Muscle layer of duodenum (tissue), 2 donors: Measurements from ENCODE around the gene DUSP12.
A peak's percentile ranks its signal among the peaks of the same experiment; 100 is the strongest.
"Not testable (repeated sequence)": the region's sequence is repeated elsewhere in the genome, so short reads cannot be mapped to it uniquely, and the experiment has no call there.

Source experiments
- H3K27ac ChIP-seq: one replicate; pipeline ENCODE4 v1.7.0; 2013; ENCODE audit warnings: mild to moderate bottlenecking, low read length
- H3K27me3 ChIP-seq: one replicate; pipeline ENCODE4 v1.7.0; 2013; ENCODE audit warnings: low read depth, mild to moderate bottlenecking, control low read depth, low read length
- H3K36me3 ChIP-seq, 2 donors: one replicate each; pipeline ENCODE4 v1.7.0; 2013; ENCODE audit warnings: low read length in 2 of 2, control low read depth in 1 of 2, mild to moderate bottlenecking in 1 of 2; ENCODE audit not compliant: insufficient read depth in 2 of 2, control insufficient read depth in 1 of 2
- H3K4me1 ChIP-seq, 2 donors: one replicate each; pipeline ENCODE4 v1.7.0; 2013; ENCODE audit warnings: low read length in 2 of 2, mild to moderate bottlenecking in 2 of 2, control low read depth in 1 of 2, moderate library complexity in 1 of 2; ENCODE audit not compliant: insufficient read depth in 2 of 2, control insufficient read depth in 1 of 2
- H3K4me3 ChIP-seq, 2 donors: one replicate each; pipeline ENCODE4 v1.7.0; 2013; ENCODE audit warnings: low read length in 2 of 2, low read depth in 1 of 2, mild to moderate bottlenecking in 1 of 2
- H3K9me3 ChIP-seq, 2 donors: one replicate each; pipeline ENCODE4 v1.7.0; 2013; ENCODE audit warnings: low read length in 2 of 2, control low read depth in 1 of 2, mild to moderate bottlenecking in 1 of 2; ENCODE audit not compliant: control insufficient read depth in 1 of 2
- donor health status: healthy.

DUSP12 gene

DNA sequence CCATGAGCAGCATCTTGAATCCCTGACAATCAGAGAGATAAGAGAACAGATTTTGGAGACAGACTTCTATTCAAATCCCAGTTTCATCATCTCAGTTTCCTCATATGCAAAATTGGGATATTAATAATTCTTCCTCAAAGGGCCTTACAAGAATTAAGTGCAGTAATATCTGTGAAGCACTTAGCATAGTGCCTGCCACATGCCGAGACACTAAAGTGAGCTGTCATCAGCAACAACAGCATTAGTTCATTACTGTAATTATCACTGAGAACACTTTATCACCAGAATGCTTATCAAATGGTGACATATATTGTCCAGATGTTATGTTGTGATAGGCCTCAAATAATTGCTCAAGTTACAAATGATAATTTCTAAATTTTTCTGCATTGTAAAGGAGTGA lies 29.2 kb upstream of the DUSP12 start:
- peaks cover 0 to 3% of the 10 kb centered on the region in 2 donors for H3K4me1 ChIP-seq
- no peak overlapping the region for H3K27ac ChIP-seq
- no peaks in the 10 kb centered on the region for H3K36me3 ChIP-seq
- H3K4me3 ChIP-seq, result no peak overlapping the region
- H3K27me3 ChIP-seq, result no peaks in the 10 kb centered on the region
- no peaks in the 10 kb centered on the region for H3K9me3 ChIP-seq

DNA sequence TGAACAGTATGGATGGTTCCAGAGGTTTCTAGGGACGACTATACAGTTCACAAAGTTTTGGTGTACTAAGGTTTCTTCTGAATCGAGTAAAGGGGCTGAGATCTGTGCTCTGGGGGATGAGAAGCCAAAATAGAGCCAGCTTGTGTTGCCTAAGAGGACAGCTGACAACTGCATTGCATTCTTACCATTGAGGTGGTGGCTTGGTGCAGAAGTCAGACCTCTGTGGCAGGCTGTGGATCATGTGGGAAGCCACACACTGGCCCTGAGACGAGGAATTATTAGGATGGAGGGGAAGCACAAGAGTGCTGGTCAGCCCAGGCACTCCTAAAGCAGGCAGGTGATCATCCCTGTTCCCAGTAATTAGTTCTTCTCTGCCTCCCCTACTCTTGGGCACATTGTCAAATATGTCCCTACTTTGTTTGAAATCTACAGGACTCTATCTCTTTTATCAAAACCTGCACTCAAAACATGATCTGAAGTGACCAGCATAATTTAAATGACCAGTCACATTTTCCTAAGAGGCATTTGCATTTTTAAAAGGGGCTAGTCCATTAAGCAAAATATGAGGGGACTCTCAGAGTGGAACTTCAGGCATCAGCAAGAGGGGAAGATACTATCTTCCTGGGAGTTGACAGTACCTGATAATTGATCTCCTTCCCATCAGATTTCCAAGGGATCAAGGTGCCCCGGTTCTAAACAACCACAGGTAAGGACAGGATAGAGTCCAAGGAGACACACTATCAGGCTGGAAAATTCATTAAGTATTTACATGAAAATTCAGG lies 28.4 kb upstream of the DUSP12 start, which contains the start of gene FCRLB:
TSS of gene FCRLB (plus strand) at position 589 of the 782 bp plus-strand sequence. CDS start 1,129 bp downstream, outside the sequence.
- Histone ChIP-seq H3K4me3 (no peak within 1 kb of the TSS), H3K9me3 (no peaks in the 10 kb centered on the region), H3K27ac (no peak within 1 kb of the TSS), H3K4me1 (peaks cover 0 to 9% of the 10 kb centered on the region in 2 donors), H3K27me3 (no peaks in the 10 kb centered on the region), H3K36me3 (no peaks in the 10 kb centered on the region)

DNA sequence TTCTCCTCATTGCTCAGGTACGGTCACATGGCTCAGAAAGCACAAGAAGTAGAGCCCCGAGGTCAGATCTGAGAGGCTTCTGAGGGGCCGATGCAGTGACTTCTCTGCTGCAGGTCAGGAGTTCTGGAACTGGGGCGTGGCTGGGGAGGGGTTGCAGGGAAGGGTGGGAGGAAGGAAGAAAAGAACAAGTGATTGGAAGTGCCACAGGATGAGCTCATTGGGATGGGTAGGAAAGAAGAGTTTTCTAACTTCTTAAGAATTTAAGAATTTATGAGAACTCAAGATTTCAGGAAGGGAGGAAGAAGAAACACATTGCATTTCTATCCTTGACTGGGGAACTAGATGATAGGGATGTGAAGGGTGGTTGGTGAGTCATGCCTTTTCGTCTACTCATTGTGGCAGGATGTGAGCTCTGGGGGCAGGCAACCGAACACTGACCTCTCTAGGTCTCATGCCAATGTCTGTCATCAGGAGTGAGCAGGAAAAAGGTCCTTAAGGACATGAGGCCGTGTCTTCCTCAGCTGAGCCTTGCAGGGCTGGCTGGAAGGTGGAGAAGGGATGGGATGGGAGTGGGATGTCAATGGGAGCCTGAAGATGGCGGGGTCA lies 27.7 kb upstream of the DUSP12 start:
- no peaks in the 10 kb centered on the region for H3K36me3 ChIP-seq
- no peak overlapping the region for H3K27ac ChIP-seq
- H3K4me3 ChIP-seq, result no peak overlapping the region
- H3K27me3 ChIP-seq, result no peaks in the 10 kb centered on the region
- peaks cover 0 to 13% of the 10 kb centered on the region in 2 donors for H3K4me1 ChIP-seq
- H3K9me3 ChIP-seq, result no peaks in the 10 kb centered on the region

DNA sequence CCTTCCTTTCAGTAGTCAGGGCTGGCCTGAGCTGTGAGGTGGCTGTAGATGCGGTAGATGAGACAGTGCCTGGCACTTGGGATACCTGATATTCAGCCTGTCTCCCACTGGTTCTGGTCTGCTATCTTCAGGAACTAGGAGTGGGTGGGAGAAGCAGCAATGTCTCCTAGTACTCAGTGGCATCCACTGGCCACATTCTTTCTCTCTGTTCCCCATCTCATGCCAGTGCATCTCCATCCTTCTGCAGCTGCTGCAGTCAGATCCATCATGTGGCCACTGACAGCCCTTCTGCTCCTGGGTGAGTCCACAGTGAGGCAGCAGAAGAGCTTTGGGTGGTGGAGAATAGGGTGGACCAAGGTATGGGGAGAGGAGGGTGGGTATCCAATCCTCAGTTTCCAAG lies 27.2 kb upstream of the DUSP12 start:
- Histone ChIP-seq H3K27ac (no peak overlapping the region), H3K36me3 (no peaks in the 10 kb centered on the region), H3K4me1 (peaks cover 0 to 13% of the 10 kb centered on the region in 2 donors), H3K4me3 (no peak overlapping the region), H3K9me3 (no peaks in the 10 kb centered on the region), H3K27me3 (no peaks in the 10 kb centered on the region)

DNA sequence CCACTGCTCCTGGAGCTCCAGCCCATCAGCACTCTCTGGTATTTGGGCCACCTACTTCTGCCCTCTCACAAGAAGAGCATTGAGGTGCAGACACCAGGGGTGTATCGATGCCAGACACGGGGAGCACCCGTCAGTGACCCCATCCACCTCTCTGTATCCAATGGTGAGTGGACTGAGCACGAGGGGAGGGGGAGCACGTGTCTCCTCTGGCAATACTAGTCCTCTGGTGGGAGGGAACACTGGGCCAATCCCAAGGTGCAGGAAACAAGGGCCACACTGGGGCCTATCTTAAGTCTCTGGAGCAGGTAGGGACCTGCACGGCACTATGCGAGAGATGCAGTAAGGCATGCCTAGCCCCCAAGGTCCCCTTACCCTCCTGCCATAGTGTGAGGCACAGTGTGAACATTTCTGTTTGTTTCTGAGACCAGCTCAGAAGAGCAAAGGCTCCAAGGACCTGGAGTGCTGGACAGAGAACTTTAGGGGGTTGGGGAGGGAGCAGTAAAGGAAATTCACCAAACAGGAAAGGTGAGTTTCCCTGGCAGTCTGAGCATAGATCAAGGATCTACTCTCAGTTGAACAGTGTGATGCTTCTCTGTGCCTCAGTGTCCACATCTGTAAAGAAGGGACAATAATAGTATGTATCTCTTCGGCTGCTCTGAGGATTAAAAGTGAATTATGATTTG lies 26.0 kb upstream of the DUSP12 start:
- no peaks in the 10 kb centered on the region for H3K9me3 ChIP-seq
- H3K4me3 ChIP-seq, result no peak overlapping the region
- no peak overlapping the region for H3K27ac ChIP-seq
- no peaks in the 10 kb centered on the region for H3K27me3 ChIP-seq
- H3K36me3 ChIP-seq, result no peaks in the 10 kb centered on the region
- peaks cover 0 to 13% of the 10 kb centered on the region in 2 donors for H3K4me1 ChIP-seq

DNA sequence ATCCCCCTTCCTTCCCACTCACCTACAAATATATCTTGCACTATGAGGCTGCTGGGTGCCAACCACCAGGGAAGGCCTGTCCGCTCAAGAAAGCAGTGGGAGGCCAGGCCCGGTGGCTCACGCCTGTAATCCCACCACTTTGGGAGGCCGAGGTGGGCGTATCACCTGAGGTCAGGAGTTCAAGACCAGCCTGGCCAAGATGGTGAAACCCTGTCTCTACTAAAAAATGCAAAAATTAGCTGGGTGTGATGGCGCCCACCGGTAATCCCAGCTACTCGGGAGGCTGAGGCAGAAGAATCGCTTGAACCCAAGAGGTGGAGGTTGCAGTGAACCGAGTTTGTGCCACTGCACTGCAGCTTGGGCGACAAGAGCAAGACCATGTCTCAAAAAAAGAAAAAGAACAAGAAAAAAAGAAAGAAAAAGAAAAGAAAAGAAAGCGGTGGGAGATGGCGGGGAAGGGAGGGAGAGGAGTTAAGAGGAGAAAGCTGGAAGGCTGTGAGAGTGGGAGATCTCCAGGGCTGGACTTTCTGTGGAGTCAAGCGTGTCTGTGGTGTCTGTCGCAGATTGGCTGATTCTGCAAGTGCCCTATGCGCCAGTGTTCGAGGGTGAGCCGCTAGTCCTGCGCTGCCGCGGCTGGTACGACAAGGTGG lies 24.2 kb upstream of the DUSP12 start:
- not testable (repeated sequence) for H3K36me3 ChIP-seq, H3K9me3 ChIP-seq, H3K27me3 ChIP-seq, H3K27ac ChIP-seq
- H3K4me3 ChIP-seq, result peak overlapping the region; percentile 80 to 96
- H3K4me1 ChIP-seq, result peaks cover 0 to 13% of the 10 kb centered on the region in 2 donors

DNA sequence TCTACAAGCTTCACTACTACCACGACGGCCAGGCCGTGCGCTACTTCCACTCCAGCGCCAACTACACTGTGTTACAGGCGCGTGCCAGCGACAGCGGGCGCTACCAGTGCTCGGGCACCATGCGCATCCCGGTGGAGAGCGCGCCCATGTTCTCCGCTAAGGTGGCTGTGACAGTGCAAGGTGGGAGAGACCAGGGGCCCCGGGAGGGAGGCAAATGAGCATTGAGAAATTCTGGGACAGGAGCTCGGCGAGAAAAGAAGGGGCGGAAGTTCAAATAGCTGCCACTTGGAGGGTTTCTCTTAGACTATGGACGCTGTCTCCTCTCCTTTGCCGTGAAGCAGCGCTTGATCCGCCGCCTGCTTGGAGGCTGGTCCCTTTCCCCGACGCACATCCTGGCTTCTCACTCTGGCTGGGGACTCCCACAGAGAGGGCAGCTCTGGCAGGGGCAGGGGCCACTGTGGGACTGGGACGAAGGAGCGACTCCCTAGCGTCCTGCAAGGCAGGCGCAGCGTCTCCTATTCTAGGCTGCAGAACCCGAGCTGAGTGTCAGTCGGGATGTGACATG lies 23.6 kb upstream of the DUSP12 start:
- Histone ChIP-seq H3K27ac (peak overlapping the region; percentile 51), H3K4me1 (peaks cover 0 to 13% of the 10 kb centered on the region in 2 donors), H3K4me3 (peak overlapping the region; percentile 80 to 96), H3K9me3 (no peaks in the 10 kb centered on the region), H3K27me3 (no peaks in the 10 kb centered on the region), H3K36me3 (no peaks in the 10 kb centered on the region)

DNA sequence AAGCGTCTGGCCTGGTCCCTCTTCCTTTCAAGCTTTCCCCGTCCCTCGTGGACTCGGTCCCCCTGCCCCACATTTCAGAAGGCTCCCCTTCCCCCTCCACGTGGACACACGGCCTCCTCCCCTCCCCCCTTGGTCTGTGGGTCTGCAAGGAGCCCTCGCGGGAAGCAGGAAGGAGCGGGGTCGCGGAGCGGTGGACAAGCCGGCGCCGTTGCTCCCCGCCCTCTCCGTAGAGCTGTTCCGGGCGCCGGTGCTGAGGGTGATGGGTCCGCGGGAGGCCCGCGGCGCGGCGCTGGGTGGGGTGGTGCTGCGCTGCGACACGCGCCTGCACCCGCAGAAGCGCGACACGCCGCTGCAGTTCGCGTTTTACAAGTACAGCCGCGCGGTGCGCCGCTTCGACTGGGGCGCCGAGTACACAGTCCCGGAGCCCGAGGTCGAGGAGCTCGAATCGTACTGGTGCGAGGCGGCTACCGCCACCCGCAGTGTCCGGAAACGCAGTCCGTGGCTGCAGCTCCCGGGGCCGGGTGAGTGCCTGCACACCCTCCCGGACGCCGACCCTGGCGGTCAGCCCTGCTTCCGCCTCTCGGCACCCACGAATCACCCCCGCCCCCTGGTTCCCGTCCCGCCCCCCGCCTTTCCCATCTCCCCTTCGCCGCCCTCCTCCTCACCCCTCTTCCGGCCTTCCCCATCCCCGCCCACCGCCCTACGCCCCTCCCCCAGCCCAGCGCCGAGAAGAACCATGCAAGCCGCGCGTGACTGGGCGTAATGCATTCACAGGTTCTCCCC lies 22.9 kb upstream of the DUSP12 start:
- peak overlapping the region; percentile 80 to 96 for H3K4me3 ChIP-seq
- no peaks in the 10 kb centered on the region for H3K27me3 ChIP-seq
- H3K27ac ChIP-seq, result peak overlapping the region; percentile 51

DNA sequence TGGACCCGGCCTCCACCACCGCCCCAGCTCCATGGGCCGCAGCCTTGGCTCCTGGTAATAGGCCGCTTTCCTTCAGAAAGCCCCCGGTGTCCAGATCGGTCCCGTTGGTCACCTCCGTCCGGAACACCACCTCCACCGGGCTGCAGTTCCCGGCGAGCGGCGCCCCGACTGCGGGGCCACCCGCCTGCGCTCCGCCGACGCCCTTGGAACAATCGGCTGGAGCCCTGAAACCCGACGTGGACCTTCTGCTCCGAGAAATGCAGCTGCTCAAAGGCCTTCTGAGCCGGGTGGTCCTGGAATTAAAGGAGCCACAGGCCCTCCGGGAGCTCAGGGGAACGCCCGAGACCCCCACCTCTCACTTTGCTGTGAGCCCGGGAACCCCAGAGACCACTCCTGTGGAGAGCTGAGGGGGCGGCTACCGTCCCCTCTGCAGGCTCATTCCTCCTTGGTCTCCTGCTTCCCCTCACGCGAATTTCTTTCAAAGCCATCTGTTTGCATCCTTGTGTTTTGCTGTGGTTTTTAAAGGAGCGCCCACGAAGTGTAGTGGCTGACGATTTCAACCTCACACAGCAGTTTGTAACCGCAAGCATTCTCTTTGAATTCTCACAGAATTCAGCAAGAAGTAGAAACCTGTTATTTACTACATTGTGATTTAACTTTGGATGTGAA lies 22.2 kb upstream of the DUSP12 start:
- Histone ChIP-seq H3K27me3 (no peaks in the 10 kb centered on the region), H3K4me3 (peak overlapping the region; percentile 61 to 96), H3K9me3 (no peaks in the 10 kb centered on the region), H3K4me1 (peaks cover 0 to 13% of the 10 kb centered on the region in 2 donors), H3K36me3 (no peaks in the 10 kb centered on the region), H3K27ac (no peak overlapping the region)

More for the DNA sequence above, 22.9 kb upstream of the DUSP12 start:
- H3K36me3 ChIP-seq, result no peaks in the 10 kb centered on the region
- peaks cover 0 to 13% of the 10 kb centered on the region in 2 donors for H3K4me1 ChIP-seq
- H3K9me3 ChIP-seq, result no peaks in the 10 kb centered on the region
